ENCODE measurements around the gene SMC1B. TPM values are rescaled to one million over a fixed set of nuclear protein-coding genes. Genes with fewer than 3 reads are reported as not detected.
"Not testable (repeated sequence)": the region's sequence is repeated elsewhere in the genome, so short reads cannot be mapped to it uniquely, and the experiment has no call there.

SMC1B gene
- total RNA-seq, 4 donors from 2014 or later, result 0.35 TPM; not detected in 3

GRCh38 chr22:45359627-45360026 lies 53.8 kb downstream of the SMC1B start:
- no peak overlapping the region for H3K27ac ChIP-seq
- intact Hi-C loops (cut with DNase I; ENCODE audit: low total_unique reads), result no loop called here
- TF ChIP-seq POLR2A (IDR thresholded peaks at IDR 0.05) (no peak), CTCF (IDR thresholded peaks at IDR 0.05) (no peak)
- H3K27me3 ChIP-seq, result no peaks in the 10 kb centered on the region
- DNase-seq, result no peak
- H3K4me1 ChIP-seq, result no peaks in the 10 kb centered on the region
- H3K4me3 ChIP-seq, result no peak overlapping the region
- no peaks in the 10 kb centered on the region for H3K36me3 ChIP-seq
- H3K9me3 ChIP-seq, result no peaks in the 10 kb centered on the region

- DNase-seq, result no peak
- Histone ChIP-seq H3K27me3 (no peaks in the 10 kb centered on the region), H3K9me3 (no peaks in the 10 kb centered on the region), H3K4me1 (no peaks in the 10 kb centered on the region), H3K27ac (no peak overlapping the region), H3K36me3 (no peaks in the 10 kb centered on the region), H3K4me3 (no peak overlapping the region)
- intact Hi-C loops (cut with DNase I; ENCODE audit: low total_unique reads), result no loop called here
- TF ChIP-seq POLR2A (IDR thresholded peaks at IDR 0.05) (no peak), CTCF (IDR thresholded peaks at IDR 0.05) (no peak)
Observed at GRCh38 chr22:45358127-45358526, 55.3 kb downstream of the SMC1B start.

- intact Hi-C loops (cut with DNase I; ENCODE audit: low total_unique reads), result no loop called here
- Histone ChIP-seq H3K4me1 (no peaks in the 10 kb centered on the region), H3K36me3 (no peaks in the 10 kb centered on the region), H3K4me3 (no peak overlapping the region), H3K27ac (no peak overlapping the region), H3K9me3 (no peaks in the 10 kb centered on the region), H3K27me3 (no peaks in the 10 kb centered on the region)
- no peak for DNase-seq
- TF ChIP-seq CTCF (IDR thresholded peaks at IDR 0.05), result no peak
- TF ChIP-seq POLR2A (IDR thresholded peaks at IDR 0.05), result no peak
Observed at GRCh38 chr22:45357490-45357889, 55.9 kb downstream of the SMC1B start.

GRCh38 chr22:45353786-45354185 lies 59.6 kb downstream of the SMC1B start:
- no peak overlapping the region for H3K27ac ChIP-seq
- intact Hi-C loops (cut with DNase I; ENCODE audit: low total_unique reads), result no loop called here
- H3K9me3 ChIP-seq, result no peaks in the 10 kb centered on the region
- TF ChIP-seq POLR2A (IDR thresholded peaks at IDR 0.05) (no peak), CTCF (IDR thresholded peaks at IDR 0.05) (no peak)
- no peak overlapping the region for H3K4me3 ChIP-seq
- no peak for DNase-seq
- H3K36me3 ChIP-seq, result no peaks in the 10 kb centered on the region
- no peaks in the 10 kb centered on the region for H3K27me3 ChIP-seq
- no peaks in the 10 kb centered on the region for H3K4me1 ChIP-seq

GRCh38 chr22:45352757-45353156 lies 60.6 kb downstream of the SMC1B start:
- H3K4me1 ChIP-seq; intact Hi-C loops (cut with DNase I; ENCODE audit: low total_unique reads); H3K9me3 ChIP-seq; DNase-seq; H3K27me3 ChIP-seq; H3K4me3 ChIP-seq; H3K36me3 ChIP-seq; H3K27ac ChIP-seq: not testable (repeated sequence)

GRCh38 chr22:45351956-45352355 lies 61.4 kb downstream of the SMC1B start:
- Histone ChIP-seq H3K4me1 (no peaks in the 10 kb centered on the region), H3K36me3 (no peaks in the 10 kb centered on the region), H3K27me3 (no peaks in the 10 kb centered on the region), H3K4me3 (no peak overlapping the region), H3K9me3 (no peaks in the 10 kb centered on the region), H3K27ac (no peak overlapping the region)
- no peak for TF ChIP-seq POLR2A (IDR thresholded peaks at IDR 0.05)
- TF ChIP-seq CTCF (IDR thresholded peaks at IDR 0.05), result no peak
- intact Hi-C loops (cut with DNase I; ENCODE audit: low total_unique reads), result no loop called here
- DNase-seq, result no peak

Data from uterus (tissue), 4 donors.